Activated gamma-delta T cell (primary cell): Measurements from ENCODE around the gene TTC5.
"Not testable (repeated sequence)": the region's sequence is repeated elsewhere in the genome, so short reads cannot be mapped to it uniquely, and the experiment has no call there.

Experiments
- DNase-seq: peaks from one replicate; lab custom pipeline; 2025; lab: John Stamatoyannopoulos, UW

Gene TTC5

GRCh38 chr14:20302042-20302755 is 3.6 kb downstream of the TTC5 start:
- no peak for DNase-seq

GRCh38 chr14:20295067-20295466 is 10.7 kb downstream of the TTC5 start:
- DNase-seq = no peak

- no peak for DNase-seq
These were observed 11.1 kb downstream of the TTC5 start for GRCh38 chr14:20294636-20295035.

GRCh38 chr14:20281998-20282397 is 23.8 kb downstream of the TTC5 start:
- DNase-seq = not testable (repeated sequence)

GRCh38 chr14:20280265-20280664 is 25.5 kb downstream of the TTC5 start:
- DNase-seq = not testable (repeated sequence)

GRCh38 chr14:20278414-20278813 is 27.3 kb downstream of the TTC5 start:
- no peak for DNase-seq

- DNase-seq = no peak
These were observed 28.3 kb downstream of the TTC5 start for GRCh38 chr14:20277409-20277808.

- no peak for DNase-seq
These were observed 31.7 kb downstream of the TTC5 start for GRCh38 chr14:20274062-20274461.

- not testable (repeated sequence) for DNase-seq
These were observed 41.4 kb downstream of the TTC5 start for GRCh38 chr14:20264361-20264760.

GRCh38 chr14:20262642-20263128 is 43.1 kb downstream of the TTC5 start:
- DNase-seq = no peak

- DNase-seq = no peak
These were observed 58.0 kb downstream of the TTC5 start for GRCh38 chr14:20247646-20248246.
